A673 (cell line): ENCODE data around the gene B9D2. TPM values are rescaled to one million over a fixed set of nuclear protein-coding genes. Genes with fewer than 3 reads are reported as not detected.

ENCODE experiments used
- BruUV-seq: library from RNA; stranded (reverse); fragments of 400-500 nt; replicated peaks from 2 replicates; lab custom pipeline; 2021; lab: Mats Ljungman, UMichigan
- CTCF ChIA-PET: fragments of 300-600 bp; sonication (Branson Sonifier 250); formaldehyde crosslinking; loops from one replicate; lab custom pipeline; 2022; ENCODE audit warnings: antibody characterized with exemption; lab: Charles Lee
- POLR2A ChIA-PET: fragments of 300-600 bp; sonication (Branson Sonifier 250); formaldehyde crosslinking; loops from one replicate; lab custom pipeline; 2022; ENCODE audit warnings: antibody characterized with exemption; ENCODE audit not compliant: low non-redundant PET; lab: Charles Lee
- DNase-seq: peaks from one replicate; pipeline ENCODE4 v3.0.0-alpha.2; 2015; ENCODE audit warnings: low spot score
- H3K27ac ChIP-seq: fragments of 200-600 bp; sonication (generic); 2 replicates; pipeline ENCODE4 v1.5.1; 2016; ENCODE audit warnings: mixed run types, low read depth, mild to moderate bottlenecking, mixed read lengths, antibody characterized with exemption, low read length; ENCODE audit not compliant: poor library complexity, severe bottlenecking
- H3K27me3 ChIP-seq: fragments of 200-600 bp; sonication (generic); replicated peaks from 2 replicates; pipeline ENCODE4 v1.6.1; 2017; ENCODE audit warnings: mixed run types, low read depth, mild to moderate bottlenecking, mixed read lengths, antibody characterized with exemption, low read length; ENCODE audit not compliant: insufficient read depth, poor library complexity
- H3K36me3 ChIP-seq: fragments of 200-600 bp; sonication (generic); 2 replicates; pipeline ENCODE4 v1.6.1; 2016; ENCODE audit warnings: mixed run types, mild to moderate bottlenecking, mixed read lengths, antibody characterized with exemption, low read length; ENCODE audit not compliant: insufficient read depth, poor library complexity, severe bottlenecking
- H3K4me1 ChIP-seq: fragments of 200-600 bp; sonication (generic); 2 replicates; pipeline ENCODE4 v1.6.1; 2017; ENCODE audit warnings: mixed run types, mild to moderate bottlenecking, mixed read lengths, antibody characterized with exemption, low read length; ENCODE audit not compliant: insufficient read depth, poor library complexity, severe bottlenecking
- H3K4me3 ChIP-seq: fragments of 200-600 bp; sonication (generic); 2 replicates; pipeline ENCODE4 v1.5.1; 2016; ENCODE audit warnings: low read depth, mixed run types, mild to moderate bottlenecking, mixed read lengths, low read length; ENCODE audit not compliant: poor library complexity, severe bottlenecking
- H3K9me3 ChIP-seq: fragments of 200-600 bp; sonication (generic); 2 replicates; pipeline ENCODE4 v1.6.1; 2016; ENCODE audit warnings: mixed run types, low read depth, mild to moderate bottlenecking, mixed read lengths, antibody characterized with exemption, low read length; ENCODE audit not compliant: poor library complexity, severe bottlenecking
- EZH2 ChIP-seq: fragments of 200-600 bp; sonication (generic); IDR thresholded peaks from 2 replicates; pipeline ENCODE4 v1.6.1; 2017; ENCODE audit warnings: borderline replicate concordance, low read depth, mild to moderate bottlenecking, mixed read lengths, antibody characterized with exemption, low read length; ENCODE audit not compliant: poor library complexity, severe bottlenecking
- intact Hi-C: fragments of 100-400 bp; cut with micrococcal nuclease; formaldehyde crosslinking; loops from one replicate; pipeline ENCODE4 v1.10.0; 2022; ENCODE audit not compliant: unreplicated experiment
- total RNA-seq: library from RNA; stranded (reverse); gene quantifications from 2 replicates; pipeline ENCODE4 v1.2.3, GENCODE V29; 2021
- TF ChIP-seq, protein P1 (sequence below): fragments of 300-800, 200-600 bp; sonication (generic); conservative IDR thresholded peaks from 2 replicates; pipeline ENCODE4 v1.5.1; 2017; ENCODE audit warnings: low read depth, mild to moderate bottlenecking, antibody characterized with exemption, low read length, moderate library complexity, mixed read lengths

Gene B9D2
- total RNA-seq, 1 experiment from 2014 or later, result 10.7 TPM

DNA sequence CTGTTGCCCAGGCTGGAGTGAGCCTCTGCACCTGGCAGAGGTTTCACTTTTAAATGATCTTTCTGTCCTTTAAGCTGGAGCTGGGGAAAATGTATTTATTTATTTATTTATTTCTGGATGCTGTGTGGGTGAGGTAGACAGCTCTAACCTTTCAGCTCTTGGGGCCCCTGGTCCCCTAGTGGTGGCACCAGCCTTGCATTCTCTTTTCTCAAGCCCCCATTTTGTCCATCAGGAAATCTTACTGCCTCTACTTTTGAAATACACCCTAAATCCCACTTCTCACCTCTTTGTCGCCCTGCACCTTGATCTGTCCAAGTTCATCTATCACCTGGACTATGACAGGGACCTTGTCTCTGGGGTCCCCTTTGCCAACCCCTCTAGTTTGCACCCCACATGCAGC, 2.1 kb upstream of the B9D2 start:
- no peak for DNase-seq
- intact Hi-C loops, result no loop called here
- no peak for TF ChIP-seq EZH2
- TF ChIP-seq, protein P1, sequence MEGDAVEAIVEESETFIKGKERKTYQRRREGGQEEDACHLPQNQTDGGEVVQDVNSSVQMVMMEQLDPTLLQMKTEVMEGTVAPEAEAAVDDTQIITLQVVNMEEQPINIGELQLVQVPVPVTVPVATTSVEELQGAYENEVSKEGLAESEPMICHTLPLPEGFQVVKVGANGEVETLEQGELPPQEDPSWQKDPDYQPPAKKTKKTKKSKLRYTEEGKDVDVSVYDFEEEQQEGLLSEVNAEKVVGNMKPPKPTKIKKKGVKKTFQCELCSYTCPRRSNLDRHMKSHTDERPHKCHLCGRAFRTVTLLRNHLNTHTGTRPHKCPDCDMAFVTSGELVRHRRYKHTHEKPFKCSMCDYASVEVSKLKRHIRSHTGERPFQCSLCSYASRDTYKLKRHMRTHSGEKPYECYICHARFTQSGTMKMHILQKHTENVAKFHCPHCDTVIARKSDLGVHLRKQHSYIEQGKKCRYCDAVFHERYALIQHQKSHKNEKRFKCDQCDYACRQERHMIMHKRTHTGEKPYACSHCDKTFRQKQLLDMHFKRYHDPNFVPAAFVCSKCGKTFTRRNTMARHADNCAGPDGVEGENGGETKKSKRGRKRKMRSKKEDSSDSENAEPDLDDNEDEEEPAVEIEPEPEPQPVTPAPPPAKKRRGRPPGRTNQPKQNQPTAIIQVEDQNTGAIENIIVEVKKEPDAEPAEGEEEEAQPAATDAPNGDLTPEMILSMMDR, result peak; percentile 31; the same call in 1 of the 2 replicates
- Histone ChIP-seq H3K4me1 (peaks cover 6% of the 10 kb centered on the region), H3K36me3 (no peaks in the 10 kb centered on the region), H3K9me3 (no peaks in the 10 kb centered on the region), H3K27me3 (no peaks in the 10 kb centered on the region), H3K4me3 (no peak overlapping the region), H3K27ac (no peak overlapping the region)
- ChIA-PET CTCF (no interaction called here), POLR2A (no interaction called here)
- no TSS peak for BruUV-seq

DNA sequence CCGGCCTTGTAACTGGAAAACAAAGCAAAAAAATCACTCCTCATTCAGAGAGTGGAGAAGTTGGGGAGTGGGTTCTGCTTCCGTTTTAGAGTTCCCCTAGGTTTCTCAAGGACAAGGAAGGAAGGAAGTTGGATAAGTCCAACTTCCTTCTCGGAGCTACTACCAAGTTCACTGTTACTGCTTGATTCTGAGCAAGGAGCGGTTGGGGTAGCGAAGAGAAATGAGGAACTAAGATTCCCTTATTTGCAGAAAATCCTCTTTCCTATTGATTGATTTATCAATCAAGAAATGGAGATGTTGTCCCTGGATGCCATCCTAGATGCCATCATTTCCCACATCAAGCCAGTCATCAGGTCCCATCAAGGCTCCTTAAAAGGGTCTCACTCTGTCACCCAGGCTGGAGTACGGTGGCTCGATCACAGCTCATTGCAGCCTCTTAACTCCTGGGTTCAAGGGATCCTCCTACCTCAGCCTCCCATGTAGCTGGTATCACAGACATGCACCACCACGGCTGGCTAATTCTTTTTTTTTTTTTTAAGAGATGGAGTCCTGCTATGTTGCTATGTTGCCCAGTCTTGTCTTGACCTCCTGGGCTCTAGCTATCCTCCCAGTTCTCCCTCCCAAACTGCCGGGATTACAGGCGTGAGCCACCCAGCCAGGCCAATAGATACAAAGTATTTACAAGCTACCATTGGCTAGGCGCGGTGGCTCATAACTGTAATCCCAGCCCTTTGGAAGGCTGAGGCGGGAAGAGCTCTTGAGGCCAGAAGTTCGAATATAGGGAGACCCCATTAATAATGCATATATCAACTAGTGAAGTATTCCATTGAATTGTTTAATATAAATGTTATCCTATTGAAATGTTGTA, 809 bp upstream of the B9D2 start:
- no peaks in the 10 kb centered on the region for H3K36me3 ChIP-seq
- BruUV-seq, result no TSS peak
- intact Hi-C loops, result no loop called here
- peak overlapping the region; percentile 100 for H3K27ac ChIP-seq
- peaks cover 6% of the 10 kb centered on the region for H3K4me1 ChIP-seq
- ChIA-PET POLR2A (interaction anchor here (0.6 to 0.9 kb wide), 2 partner anchors 8 to 572 kb away, joined by 3 to 4 read pairs; no protein-coding TSS in a partner anchor), CTCF (no interaction called here)
- TF ChIP-seq EZH2, result no peak
- TF ChIP-seq, protein P1, result no peak
- no peaks in the 10 kb centered on the region for H3K27me3 ChIP-seq
- peak overlapping the region; percentile 79 for H3K4me3 ChIP-seq
- H3K9me3 ChIP-seq, result no peaks in the 10 kb centered on the region
- DNase-seq, result no peak

DNA sequence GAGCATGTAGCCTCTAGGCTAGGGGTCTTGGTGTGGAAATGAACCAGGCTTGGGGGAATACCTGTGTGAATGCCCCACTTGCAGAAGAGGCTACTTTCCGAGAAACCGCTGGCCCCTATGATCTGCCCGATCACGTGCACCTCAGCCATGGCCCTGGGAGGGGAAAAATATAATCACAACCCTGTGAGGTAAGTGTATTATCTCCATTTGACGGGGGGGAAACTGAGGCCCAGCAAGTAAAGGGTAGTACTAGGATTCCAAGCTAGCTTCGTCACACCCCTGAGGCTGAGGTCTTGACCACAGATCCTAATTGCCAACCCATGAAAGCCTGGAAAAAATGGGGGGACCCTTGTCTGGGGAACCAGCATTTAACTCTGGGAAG, 587 bp downstream of the B9D2 start:
- ChIA-PET POLR2A (interaction anchor here (0.6 to 0.8 kb wide), 2 partner anchors 10 to 28 kb away, joined by 3 to 10 read pairs; no protein-coding TSS in a partner anchor), CTCF (no interaction called here)
- H3K4me1 ChIP-seq, result peaks cover 6% of the 10 kb centered on the region
- DNase-seq, result no peak
- peak overlapping the region; percentile 100 for H3K27ac ChIP-seq
- intact Hi-C loops, result no loop called here
- no peaks in the 10 kb centered on the region for H3K27me3 ChIP-seq
- TF ChIP-seq, protein P1, result no peak
- TF ChIP-seq EZH2, result no peak
- no TSS peak for BruUV-seq
- peak overlapping the region; percentile 79 for H3K4me3 ChIP-seq
- no peaks in the 10 kb centered on the region for H3K36me3 ChIP-seq
- H3K9me3 ChIP-seq, result no peaks in the 10 kb centered on the region
